ENCODE results near the gene PIK3C3.
A peak's percentile ranks its signal among the peaks of the same experiment; 100 is the strongest.
"Not testable (repeated sequence)": the region's sequence is repeated elsewhere in the genome, so short reads cannot be mapped to it uniquely, and the experiment has no call there.

The PIK3C3 gene

GRCh38 chr18:42080340-42080739 lies 125.3 kb downstream of the PIK3C3 start:
- DNase-seq = no peak

DNA sequence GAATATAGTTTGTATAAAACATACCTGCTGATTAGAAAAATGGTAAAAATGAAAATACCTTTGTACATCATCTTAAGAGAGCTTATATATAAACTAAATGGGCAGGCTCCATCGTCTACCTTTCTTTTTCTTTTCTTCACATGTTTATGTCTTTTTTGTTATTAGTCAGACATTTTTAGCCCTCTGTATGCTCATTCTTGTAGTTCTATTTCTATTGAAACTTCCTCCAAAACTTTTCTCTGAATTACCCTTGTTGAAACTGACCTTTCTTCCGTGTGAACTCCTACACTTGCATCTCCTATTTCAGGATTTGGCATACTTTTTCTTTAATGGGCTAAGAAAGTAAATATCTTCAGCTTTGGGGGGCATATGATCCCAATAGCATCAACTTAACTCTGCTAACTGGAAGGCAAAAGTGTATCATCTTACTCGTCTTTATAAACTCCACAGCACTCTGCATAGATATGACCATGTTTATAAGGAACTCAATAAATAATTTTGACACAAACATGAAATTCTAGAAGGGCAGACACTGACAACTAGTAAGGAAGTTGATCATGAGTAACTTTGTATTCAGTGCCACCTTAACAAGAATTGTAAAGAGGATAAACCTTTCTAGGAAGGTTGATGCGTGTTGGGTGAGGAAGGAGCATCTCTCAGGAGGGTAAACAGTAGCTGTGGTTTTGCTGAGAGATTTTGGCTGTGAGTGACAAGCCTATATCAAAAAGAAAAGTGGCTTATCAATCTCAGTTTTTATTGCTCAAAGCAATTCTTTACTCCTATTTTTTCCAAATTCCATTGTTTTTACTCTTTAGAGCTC lies 127.6 kb downstream of the PIK3C3 start:
- DNase-seq = no peak

DNA sequence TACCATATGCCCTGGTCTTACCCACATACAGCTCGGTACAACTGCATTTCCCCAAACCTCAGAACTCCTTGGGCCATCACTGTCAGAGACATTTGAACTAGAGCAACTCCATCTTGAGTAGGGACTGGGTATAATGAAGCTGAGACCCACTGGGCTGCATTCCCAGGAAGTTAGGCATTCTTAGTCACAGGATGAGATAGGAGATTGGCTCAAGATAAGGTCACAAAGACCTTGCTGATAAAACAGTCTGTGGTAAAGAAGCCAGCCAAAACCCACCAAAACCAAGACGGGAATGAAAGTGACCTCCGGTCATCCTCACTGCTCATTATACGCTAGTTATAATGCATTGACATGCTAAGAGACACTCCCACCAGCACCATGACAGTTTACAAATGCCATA lies 131.3 kb downstream of the PIK3C3 start:
- DNase-seq = no peak

DNA sequence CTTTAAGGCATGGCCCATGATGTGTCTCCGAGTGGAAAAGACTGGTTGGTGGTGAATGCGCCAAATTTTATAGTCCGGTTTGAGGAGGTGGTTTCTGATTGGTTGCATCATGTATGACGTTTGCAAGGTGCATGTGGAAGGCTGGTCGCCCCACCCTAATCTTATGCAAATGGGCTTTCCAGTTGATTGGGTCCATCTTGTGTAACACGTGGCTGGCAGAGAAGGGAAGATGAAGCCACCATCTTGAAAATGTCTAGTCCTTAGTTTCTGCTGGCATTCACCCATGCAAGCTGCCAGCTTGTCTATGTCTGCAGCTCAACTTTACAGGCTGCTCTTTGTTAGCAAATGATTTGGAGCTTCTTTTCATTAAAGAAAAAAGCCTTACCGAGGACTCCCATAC lies 132.2 kb downstream of the PIK3C3 start:
- no peak for DNase-seq

DNA sequence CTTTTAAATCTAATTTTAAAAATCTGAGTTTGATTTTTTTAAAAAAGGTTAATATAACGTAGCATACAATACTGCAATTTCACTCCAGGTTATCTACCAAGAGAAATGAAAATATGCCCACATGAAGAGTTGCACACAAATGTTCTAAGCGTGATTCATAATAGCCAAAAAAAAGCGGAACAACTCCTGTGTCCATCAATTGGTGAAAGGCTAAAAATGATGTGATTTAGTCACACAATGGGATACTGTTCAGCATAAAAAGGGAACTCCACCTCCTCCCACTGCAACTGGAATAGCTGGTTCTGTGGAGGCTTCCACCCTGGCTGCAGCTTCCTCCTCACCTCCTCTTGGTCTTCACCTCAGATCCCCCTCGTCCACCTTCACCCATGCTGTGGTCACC lies 132.8 kb downstream of the PIK3C3 start:
- DNase-seq = no peak

DNA sequence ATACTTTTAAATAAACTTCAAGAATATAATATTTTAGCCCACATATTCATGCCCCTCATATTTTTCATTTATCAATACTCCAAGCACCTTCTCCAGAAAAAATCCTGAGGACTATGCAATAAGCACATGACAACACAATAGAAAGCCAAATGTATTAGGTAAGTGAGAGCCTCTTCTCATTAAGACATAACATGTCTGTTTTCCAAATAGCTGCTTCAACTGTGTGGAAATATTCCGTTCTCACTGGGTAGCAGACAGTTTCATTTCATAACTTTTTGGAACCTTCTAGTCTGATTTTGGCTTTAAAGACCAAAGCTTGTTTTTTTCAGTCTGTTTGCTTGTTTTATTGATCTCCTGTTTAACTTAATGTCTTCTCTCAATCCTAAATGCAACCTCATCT lies 137.8 kb downstream of the PIK3C3 start:
- DNase-seq = no peak

DNA sequence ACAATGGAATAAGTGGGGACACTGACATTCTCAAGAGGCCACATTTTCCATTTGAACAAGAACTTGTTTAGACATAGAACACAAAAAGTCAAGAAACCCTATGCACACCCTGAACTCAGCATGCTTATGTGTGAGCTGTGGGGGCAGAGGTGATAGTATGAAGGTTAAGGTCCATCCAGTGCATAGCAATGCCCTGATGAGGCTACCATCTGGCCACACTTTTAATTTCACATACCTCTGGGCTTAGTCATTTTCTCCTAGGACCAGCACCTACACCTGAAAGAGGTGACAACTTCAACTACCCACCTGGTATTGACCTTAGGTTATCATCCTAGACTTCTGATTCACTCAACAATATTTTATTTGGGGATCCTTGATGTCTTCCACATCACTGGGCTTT lies 139.8 kb downstream of the PIK3C3 start:
- DNase-seq = no peak

DNA sequence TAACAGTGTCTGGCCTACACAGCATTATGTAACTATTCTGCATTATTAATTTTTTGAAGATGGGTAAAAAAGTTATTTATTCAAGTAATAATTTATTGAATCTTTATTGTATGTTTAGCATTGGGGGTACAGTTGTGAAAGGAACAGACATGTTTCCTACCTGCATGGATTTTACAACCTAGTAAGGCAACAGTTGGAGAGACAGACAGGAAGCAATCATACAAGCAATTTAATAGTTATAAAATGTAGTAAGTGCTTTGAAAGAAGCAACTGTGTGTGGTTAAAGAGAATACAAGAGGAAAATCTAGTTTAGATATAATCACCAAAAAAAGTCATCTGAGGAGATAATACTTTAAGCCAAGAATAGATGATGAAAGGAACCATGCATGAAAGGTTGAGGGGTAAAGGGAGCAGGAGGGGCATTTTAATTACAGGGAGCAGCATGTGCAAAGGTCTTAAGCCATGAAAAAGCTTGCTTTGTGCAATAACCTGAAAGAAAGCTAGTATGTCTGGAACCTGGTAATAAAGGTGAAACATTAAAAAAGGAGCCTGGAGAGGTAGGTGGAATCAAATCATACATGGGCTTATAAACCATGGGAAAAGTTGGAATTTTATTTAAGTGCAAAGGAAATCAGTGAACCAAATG lies 140.8 kb downstream of the PIK3C3 start:
- no peak for DNase-seq

- DNase-seq = no peak
Measured at GRCh38 chr18:42100248-42100647, 145.2 kb downstream of the PIK3C3 start.

DNA sequence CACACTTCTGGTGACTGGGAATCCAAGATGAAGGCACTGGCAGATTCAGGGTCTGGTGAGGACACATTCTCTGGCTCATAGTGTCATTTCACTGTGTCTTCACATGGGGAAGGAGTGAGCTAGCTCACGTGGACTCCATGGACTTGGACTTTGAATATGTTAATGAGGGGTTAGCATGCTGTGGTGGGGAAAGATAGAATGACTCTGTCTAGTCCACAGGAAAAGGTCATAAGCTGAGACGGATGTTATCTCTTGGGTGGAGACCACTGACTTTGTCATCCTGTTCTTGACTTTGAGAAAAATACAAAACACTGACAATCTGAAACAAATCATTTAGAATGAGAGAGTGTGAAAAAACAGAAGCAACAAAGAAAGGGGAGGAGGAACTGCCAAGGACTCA lies 145.9 kb downstream of the PIK3C3 start:
- no peak for DNase-seq

DNA sequence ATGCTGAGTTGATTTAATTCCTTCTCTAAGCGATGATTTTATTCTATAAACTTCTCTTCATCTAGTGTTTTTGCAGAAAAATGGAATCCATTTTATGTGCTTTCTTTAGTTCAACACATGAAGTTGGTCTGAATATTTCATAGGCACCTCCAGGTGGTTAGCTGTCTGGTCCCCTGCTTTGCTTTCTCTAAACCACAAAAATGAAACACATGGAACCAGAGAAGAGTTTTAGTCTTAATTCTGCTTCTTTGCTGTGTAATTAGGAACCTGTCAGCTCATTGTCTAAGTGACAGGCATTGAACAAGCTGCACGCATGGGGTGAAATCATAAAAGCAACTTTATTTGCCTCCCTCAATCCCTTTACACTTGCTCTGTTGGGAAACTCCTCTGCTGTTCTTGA lies 150.4 kb downstream of the PIK3C3 start:
- DNase-seq = no peak

DNA sequence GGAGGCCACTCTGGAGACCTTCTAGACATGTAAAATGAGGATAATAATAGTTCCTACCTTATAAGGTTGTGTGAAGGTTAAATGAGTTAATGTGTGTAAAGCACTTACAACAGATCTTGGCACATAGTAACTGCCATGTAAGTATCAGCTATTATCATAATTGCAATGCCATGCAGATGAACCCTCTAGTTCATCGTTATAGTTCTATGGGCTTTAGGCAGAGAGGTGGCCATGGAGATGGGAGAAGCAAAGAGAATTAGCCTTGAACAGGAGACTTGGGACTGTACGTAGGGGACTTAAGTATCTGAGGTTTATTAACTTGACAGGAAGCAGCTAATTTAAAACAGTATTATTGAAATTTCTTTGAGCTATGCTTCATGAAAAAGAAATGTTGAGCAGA lies 151.8 kb downstream of the PIK3C3 start:
- no peak for DNase-seq

GRCh38 chr18:42107287-42107686 lies 152.3 kb downstream of the PIK3C3 start:
- no peak for DNase-seq

DNA sequence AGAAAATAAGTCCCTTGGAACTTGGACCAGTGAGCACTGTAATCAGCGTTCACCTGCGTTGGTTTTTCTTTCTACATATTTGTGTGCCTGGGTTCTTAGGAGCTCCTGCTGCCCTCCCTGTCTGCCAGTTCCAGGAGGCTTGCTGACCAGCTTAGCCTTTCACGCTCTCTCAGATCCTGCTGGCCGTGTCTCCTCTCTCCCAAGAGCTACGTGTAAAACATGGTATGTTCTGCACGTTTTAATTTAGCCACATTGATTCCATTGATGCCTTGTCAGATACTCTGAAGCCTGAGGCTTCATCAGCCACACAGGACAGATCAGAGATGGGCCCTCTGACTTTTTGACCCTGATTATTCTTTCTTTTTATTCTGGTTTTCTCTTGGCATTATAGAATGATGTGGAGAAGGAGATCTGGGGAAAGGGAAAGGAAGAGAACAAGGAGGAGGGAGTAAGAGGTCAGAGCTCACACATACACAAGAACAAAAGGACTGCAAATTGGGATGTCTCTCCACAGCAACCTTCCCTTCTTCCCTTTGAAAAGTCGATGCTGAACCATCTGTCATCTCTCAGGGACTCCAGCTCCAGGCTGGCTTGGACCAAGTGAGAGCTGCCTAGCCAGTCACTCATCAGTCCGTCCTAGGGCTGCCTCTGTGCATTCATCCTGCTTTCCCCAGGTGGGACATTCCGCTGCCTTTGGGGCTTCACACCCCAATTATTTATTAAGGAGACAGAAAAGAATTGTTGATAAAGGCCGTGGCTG lies 152.8 kb downstream of the PIK3C3 start:
- no peak for DNase-seq

- DNase-seq = not testable (repeated sequence)
Measured at GRCh38 chr18:42112147-42112546, 157.1 kb downstream of the PIK3C3 start.

GRCh38 chr18:42112657-42113420 lies 157.8 kb downstream of the PIK3C3 start:
- DNase-seq = no peak

DNA sequence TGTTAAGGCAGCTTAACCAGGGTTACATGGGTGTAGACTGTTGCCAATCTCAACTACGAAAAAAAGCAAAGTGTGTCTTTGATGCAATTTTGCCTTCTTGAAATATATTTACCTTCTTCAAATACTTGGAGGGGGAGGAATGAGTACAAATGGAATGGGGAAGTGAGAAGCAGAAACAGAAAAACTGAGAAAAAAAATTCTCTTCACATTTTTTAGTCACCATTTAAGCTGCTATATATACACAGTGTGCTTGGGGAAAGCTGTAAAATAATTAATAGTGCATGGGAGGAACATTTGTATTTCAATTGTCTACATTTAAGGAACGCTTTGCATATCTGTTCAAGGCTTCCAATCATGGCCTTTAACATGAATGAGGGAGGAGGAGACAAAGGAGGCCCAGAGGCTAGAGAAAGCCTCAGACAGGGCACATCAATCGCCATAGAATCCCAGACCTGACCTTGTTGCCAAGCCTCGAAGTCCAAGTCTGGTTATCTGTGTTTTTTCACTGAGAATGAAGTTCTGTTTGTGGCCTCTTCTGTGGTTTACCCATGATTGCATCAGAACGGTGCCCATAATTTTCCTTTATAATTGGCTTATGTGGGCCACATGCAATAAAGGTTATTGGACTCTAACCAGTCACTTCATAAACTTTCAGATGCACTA lies 158.6 kb downstream of the PIK3C3 start:
- DNase-seq = no peak

DNA sequence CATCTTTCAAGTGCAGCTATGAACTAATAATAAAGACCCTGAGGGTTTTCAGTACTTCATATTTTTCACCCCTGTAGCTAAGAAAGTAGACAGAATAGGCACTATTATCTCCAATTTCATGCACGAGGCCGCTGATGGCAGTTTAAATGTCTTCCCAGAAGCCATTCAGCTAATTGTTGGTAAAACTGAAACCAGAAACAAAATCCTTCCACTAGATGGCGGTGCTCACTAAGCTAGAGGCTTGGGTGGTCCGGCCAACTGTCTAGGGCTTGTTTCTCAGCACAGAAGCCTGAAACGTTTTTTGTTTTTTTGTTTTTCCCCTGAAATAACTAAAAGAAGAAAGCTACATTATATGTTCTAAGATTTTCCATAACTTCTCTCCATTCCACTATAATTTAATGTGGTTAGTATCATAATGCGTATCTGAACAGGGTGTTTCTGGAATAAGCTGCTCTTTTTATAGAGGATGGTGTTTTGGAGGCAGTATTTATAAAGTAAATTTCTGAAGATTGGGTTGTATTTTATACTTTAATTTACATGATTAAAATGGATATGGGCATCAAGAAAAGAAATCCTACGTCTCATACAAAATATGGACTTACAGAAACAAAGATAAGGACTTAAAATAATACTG lies 159.4 kb downstream of the PIK3C3 start:
- DNase-seq = peak; percentile 71

DNA sequence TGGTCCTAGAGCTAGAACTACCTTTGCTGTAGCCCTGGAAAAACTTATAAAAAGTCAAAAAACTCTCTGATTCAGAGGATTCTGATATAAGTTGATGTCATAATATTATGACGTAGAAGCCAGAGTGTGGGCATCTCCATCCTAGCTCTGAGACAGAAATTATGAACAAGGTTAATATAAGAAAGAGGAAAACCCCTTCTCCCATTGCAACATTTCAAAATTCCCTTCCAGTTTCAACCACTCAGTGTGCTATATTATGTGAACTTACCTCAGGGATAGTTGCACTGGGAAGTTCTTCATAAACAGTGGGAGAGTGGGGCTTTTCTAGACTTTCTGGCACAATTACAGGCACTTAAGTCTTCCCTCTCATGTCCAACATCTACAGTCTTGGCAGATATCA lies 171.6 kb downstream of the PIK3C3 start:
- DNase-seq = no peak

DNA sequence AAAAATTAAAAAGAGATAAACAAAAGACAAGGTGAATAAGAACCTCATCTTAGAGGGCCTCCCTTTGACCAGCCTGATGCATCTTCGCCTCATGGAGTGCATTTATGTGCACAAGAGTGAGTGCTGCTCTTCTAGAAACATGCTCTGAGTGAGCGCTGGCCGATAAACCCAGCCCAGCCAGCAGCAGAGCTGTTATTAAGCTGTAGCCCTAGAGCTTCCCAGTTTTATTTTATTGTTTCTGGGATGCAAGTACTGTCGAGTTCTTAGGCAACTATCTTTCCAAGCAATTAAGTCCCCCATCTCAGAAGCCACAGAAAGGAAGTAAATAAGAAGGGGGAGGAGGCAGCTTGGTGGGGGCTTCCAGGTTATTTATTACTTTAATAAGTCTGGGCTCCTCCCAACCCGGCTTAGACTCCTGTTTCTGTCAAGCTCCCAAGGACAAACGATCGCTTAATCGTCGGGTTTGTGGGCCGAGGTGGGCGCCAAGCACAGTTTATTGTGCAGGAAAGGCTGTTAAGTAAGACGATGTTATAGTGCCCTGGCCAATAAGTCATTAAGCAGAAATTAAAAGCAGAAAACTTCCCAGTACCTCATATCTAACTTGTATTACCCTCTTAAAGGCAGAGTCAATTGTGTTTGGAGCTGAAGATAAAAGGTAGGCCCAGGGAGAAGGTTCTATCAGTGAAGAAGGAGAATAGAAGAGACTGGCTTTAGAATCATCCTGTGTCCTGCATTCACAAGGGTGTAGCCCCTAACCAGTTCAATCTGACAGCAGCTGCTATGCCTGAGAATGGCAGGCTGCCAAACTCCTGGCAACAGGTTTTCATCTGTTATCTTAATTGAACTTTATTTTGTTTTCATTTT lies 176.3 kb downstream of the PIK3C3 start:
- DNase-seq = no peak

DNA sequence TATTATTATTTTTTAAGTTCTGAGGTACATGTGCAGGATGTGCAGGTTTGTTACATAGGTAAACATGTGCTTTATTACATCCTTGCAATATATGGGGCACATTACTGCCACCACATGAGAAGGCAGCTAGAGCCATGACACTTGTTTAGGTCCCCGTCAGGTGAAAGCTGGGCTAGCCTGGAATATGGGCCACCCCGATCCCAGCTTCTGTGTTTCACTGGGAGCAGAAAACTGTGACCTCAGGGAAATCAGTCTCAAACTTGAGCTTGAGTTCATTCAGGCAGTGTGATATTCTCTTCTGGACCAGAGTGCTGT lies 176.9 kb downstream of the PIK3C3 start:
- DNase-seq = no peak
